Left ventricle myocardium superior (tissue), 1 donor: ENCODE results near the gene KCNQ2. TPM values are rescaled to one million over a fixed set of nuclear protein-coding genes. Genes with fewer than 3 reads are reported as not detected.

Experiments
- ATAC-seq: fragments of 200-7000 bp; cut with Tn5 transposase; one replicate; pipeline ENCODE4 v1.9.1; 2020; ENCODE audit warnings: mild to moderate bottlenecking, moderate library complexity
- DNase-seq: peaks from one replicate; pipeline ENCODE4 v3.0.0-alpha.2; 2020
- intact Hi-C: fragments of 100-400 bp; cut with micrococcal nuclease; formaldehyde crosslinking; loops from one replicate; pipeline ENCODE4 v1.11.0; 2022
- total RNA-seq: library from RNA; stranded (reverse); fragmentation: NEBNext Ultra II Directional; extraction: Animal tissue kit (Norgen Biotek cat#: 25700); gene quantifications from one replicate; pipeline ENCODE4 v1.2.1, GENCODE V29; 2021
- donor health status: DM: no; HTN: yes; CAD: no; lungs with severe emphysema.

The KCNQ2 gene
- total RNA-seq, 1 donor from 2014 or later, result 0.52 TPM

- intact Hi-C loops, result no loop called here
- no peak for ATAC-seq
- no peak for DNase-seq
Observed at GRCh38 chr20:63444548-63444947, 27.9 kb downstream of the KCNQ2 start.

GRCh38 chr20:63443606-63444395 lies 28.7 kb downstream of the KCNQ2 start:
- ATAC-seq, result no peak
- intact Hi-C loops, result no loop called here
- DNase-seq, result no peak

- intact Hi-C loops, result no loop called here
- ATAC-seq (peak; percentile 84), DNase-seq (peak; percentile 81)
Observed at GRCh38 chr20:63442100-63442493, 30.4 kb downstream of the KCNQ2 start.

GRCh38 chr20:63441136-63442099 lies 31.0 kb downstream of the KCNQ2 start:
- intact Hi-C loops, result no loop called here
- ATAC-seq (peak; percentile 9), DNase-seq (no peak)

GRCh38 chr20:63440366-63440955 lies 32.0 kb downstream of the KCNQ2 start:
- intact Hi-C loops, result no loop called here
- ATAC-seq, result no peak
- DNase-seq, result no peak

GRCh38 chr20:63439866-63440265 lies 32.6 kb downstream of the KCNQ2 start:
- intact Hi-C loops, result no loop called here
- DNase-seq (no peak), ATAC-seq (no peak)

- ATAC-seq (no peak), DNase-seq (no peak)
- intact Hi-C loops, result no loop called here
Observed at GRCh38 chr20:63438121-63438520, 34.3 kb downstream of the KCNQ2 start.

GRCh38 chr20:63435552-63435951 lies 36.9 kb downstream of the KCNQ2 start:
- ATAC-seq (peak; percentile 19), DNase-seq (no peak)
- intact Hi-C loops, result no loop called here

- ATAC-seq, result peak; percentile 60
Observed at GRCh38 chr20:63434599-63435378, 37.7 kb downstream of the KCNQ2 start.

GRCh38 chr20:63433756-63434531 lies 38.5 kb downstream of the KCNQ2 start:
- ATAC-seq (no peak), DNase-seq (no peak)
- intact Hi-C loops, result no loop called here

More at GRCh38 chr20:63434599-63435378, 37.7 kb downstream of the KCNQ2 start:
- intact Hi-C loops, result no loop called here
- peak; percentile 66 for DNase-seq

- ATAC-seq (no peak), DNase-seq (no peak)
- intact Hi-C loops, result no loop called here
Observed at GRCh38 chr20:63433351-63433750, 39.1 kb downstream of the KCNQ2 start.

- DNase-seq, result no peak
- intact Hi-C loops, result no loop called here
- ATAC-seq, result no peak
Observed at GRCh38 chr20:63432577-63433325, 39.7 kb downstream of the KCNQ2 start.

GRCh38 chr20:63431944-63432343 lies 40.5 kb downstream of the KCNQ2 start:
- intact Hi-C loops, result no loop called here
- DNase-seq (no peak), ATAC-seq (no peak)

- no peak for DNase-seq
- no peak for ATAC-seq
- intact Hi-C loops, result no loop called here
Observed at GRCh38 chr20:63430891-63431290, 41.6 kb downstream of the KCNQ2 start.

GRCh38 chr20:63429992-63430391 lies 42.5 kb downstream of the KCNQ2 start:
- DNase-seq, result no peak
- no peak for ATAC-seq
- intact Hi-C loops, result no loop called here

GRCh38 chr20:63428906-63429575 lies 43.4 kb downstream of the KCNQ2 start:
- DNase-seq, result no peak
- intact Hi-C loops, result no loop called here
- no peak for ATAC-seq

- intact Hi-C loops, result no loop called here
- no peak for DNase-seq
- ATAC-seq, result no peak
Observed at GRCh38 chr20:63427724-63428330, 44.6 kb downstream of the KCNQ2 start.
